K562 (cell line): ENCODE measurements around the gene SYNGR3. TPM values are rescaled to one million over a fixed set of nuclear protein-coding genes. Genes with fewer than 3 reads are reported as not detected.

ENCODE experiments used
- CC2D1A ChIP-seq: fragments of 450-650 bp; IDR thresholded peaks from 2 replicates; pipeline ENCODE4 v1.6.1; 2017; ENCODE audit warnings: mild to moderate bottlenecking
- DPF2 ChIP-seq: fragments of 450-650 bp; IDR thresholded peaks from 2 replicates; pipeline ENCODE4 v1.6.1; 2016
- HNRNPLL ChIP-seq: fragments of 200-400 bp; formaldehyde crosslinking; IDR thresholded peaks from 2 replicates; pipeline ENCODE4 v1.6.1; 2017; ENCODE audit warnings: low read length, low read depth, mild to moderate bottlenecking; ENCODE audit not compliant: poor library complexity, severe bottlenecking
- KAT2B ChIP-seq: IDR thresholded peaks from one replicate; pipeline ENCODE4 v1.6.1; 2012; ENCODE audit warnings: low read depth, mild to moderate bottlenecking, control low read depth, inconsistent platforms, low read length, moderate library complexity
- SIN3A ChIP-seq, 2 experiments: fragments of 150-350 bp in 1 of 2; IDR thresholded peaks; 2 replicates each; pipeline ENCODE4 v1.6.1; 2011 to 2016; ENCODE audit warnings: borderline replicate concordance in 2 of 2, low read depth in 2 of 2, low read length in 2 of 2, mild to moderate bottlenecking in 2 of 2, moderate library complexity in 2 of 2; ENCODE audit not compliant: control insufficient read depth in 1 of 2
- ZNF507 ChIP-seq: conservative IDR thresholded peaks from 2 replicates; pipeline ENCODE4 v1.6.1; 2017; ENCODE audit warnings: missing genetic modification characterization, missing compliant biosample characterization
- polyA plus RNA-seq, 8 experiments: library from polyadenylated mRNA; depleted of rRNA in 4 of 8; stranded (reverse) in 5 of 8; unstranded in 3 of 8; fragments of >200 nt; fragmentation: Nextera tagmentation in 2 of 8; fragmentation: Illumina TruSeq in 1 of 8; extraction: Ambion mirVana in 2 of 8; extraction: Trizol in 1 of 8; gene quantifications; 2 replicates each; pipeline versions ENCODE4 v1.2.1 to v1.2.3, GENCODE V29; 2011 to 2014; ENCODE audit warnings: inconsistent platforms in 1 of 8, missing spikeins in 1 of 8
- total RNA-seq, 7 experiments: library from RNA; depleted of rRNA in 6 of 7; stranded (reverse); fragments of >200 nt in 6 of 7; fragmentation: Illumina TruSeq in 2 of 7; extraction: Trizol in 2 of 7; gene quantifications; 2 replicates each; pipeline versions ENCODE4 v1.2.1 to v1.2.3, GENCODE V29; 2011 to 2021; ENCODE audit warnings: low replicate concordance in 1 of 7
- TF ChIP-seq, protein P1 (sequence below), 2 experiments: fragments of 450-650 bp; formaldehyde crosslinking in 1 of 2; IDR thresholded peaks; 2 replicates each; pipeline versions ENCODE4 v1.4.0 to v1.6.1; 2014 to 2020; ENCODE audit warnings: mild to moderate bottlenecking in 2 of 2, borderline replicate concordance in 1 of 2, low read depth in 1 of 2
- TF ChIP-seq, protein P2 (sequence below), 2 experiments: IDR thresholded peaks; 2 replicates each; pipeline ENCODE4 v1.6.1; 2012; ENCODE audit warnings: improper control_type of control experiment in 2 of 2, low read depth in 2 of 2, low read length in 2 of 2, borderline replicate concordance in 1 of 2
- TF ChIP-seq, protein P3 (sequence below): fragments of 250-450 bp; sonication (Bioruptor Pico); IDR thresholded peaks from 2 replicates; pipeline ENCODE4 v1.8.0; 2022; ENCODE audit warnings: moderate library complexity, mild to moderate bottlenecking, inconsistent platforms
- TF ChIP-seq, protein P4 (sequence below): sonication (generic); formaldehyde crosslinking; IDR thresholded peaks from 2 replicates; pipeline ENCODE4 v1.8.0; 2022; ENCODE audit warnings: mild to moderate bottlenecking, missing genetic modification reagents

Gene SYNGR3
- total and polyA plus RNA-seq, 9 of the 15 experiments (the other 6 are each of a cell fraction or from before 2014, with no cell fraction given), result 3.7 to 69.2 (median 36.3) TPM

DNA sequence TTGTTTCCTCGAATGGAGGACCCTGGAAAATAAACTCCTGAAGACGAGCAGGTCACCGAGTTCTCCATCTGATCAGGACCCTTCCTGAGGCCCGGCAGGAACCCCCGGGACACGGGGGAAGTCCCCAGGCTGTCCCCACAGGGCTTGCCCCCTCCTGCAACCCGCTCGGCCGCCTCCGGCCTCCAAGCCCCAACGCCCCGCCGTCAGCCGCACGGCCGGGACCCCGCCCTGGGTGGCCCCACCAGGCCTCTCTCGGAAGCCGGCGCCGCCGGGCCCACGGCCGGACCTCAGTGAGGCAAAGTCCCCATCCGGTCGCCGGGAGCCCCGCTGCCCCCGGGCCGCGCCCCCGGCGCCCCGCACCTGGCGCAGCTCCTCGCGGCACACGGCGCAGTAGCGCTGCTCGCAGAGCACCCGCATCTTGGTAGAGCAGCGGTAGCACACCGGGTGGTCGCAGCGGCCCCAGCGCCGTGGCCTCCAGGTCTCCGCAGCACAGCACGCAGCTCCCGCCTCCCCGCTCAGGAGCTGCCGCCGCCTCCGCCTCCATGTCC, 19.5 kb downstream of the SYNGR3 start (continued):
- TF ChIP-seq, protein P1, sequence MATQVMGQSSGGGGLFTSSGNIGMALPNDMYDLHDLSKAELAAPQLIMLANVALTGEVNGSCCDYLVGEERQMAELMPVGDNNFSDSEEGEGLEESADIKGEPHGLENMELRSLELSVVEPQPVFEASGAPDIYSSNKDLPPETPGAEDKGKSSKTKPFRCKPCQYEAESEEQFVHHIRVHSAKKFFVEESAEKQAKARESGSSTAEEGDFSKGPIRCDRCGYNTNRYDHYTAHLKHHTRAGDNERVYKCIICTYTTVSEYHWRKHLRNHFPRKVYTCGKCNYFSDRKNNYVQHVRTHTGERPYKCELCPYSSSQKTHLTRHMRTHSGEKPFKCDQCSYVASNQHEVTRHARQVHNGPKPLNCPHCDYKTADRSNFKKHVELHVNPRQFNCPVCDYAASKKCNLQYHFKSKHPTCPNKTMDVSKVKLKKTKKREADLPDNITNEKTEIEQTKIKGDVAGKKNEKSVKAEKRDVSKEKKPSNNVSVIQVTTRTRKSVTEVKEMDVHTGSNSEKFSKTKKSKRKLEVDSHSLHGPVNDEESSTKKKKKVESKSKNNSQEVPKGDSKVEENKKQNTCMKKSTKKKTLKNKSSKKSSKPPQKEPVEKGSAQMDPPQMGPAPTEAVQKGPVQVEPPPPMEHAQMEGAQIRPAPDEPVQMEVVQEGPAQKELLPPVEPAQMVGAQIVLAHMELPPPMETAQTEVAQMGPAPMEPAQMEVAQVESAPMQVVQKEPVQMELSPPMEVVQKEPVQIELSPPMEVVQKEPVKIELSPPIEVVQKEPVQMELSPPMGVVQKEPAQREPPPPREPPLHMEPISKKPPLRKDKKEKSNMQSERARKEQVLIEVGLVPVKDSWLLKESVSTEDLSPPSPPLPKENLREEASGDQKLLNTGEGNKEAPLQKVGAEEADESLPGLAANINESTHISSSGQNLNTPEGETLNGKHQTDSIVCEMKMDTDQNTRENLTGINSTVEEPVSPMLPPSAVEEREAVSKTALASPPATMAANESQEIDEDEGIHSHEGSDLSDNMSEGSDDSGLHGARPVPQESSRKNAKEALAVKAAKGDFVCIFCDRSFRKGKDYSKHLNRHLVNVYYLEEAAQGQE (IDR thresholded peaks at IDR 0.05; ENCODE audit: borderline replicate concordance), result no peak
- TF ChIP-seq, protein P1 (CRISPR knock-in tag; IDR thresholded peaks at IDR 0.05; ENCODE audit: low read depth), result peak; percentile 44; the same call in 1 of the 2 replicates
- TF ChIP-seq, protein P2, sequence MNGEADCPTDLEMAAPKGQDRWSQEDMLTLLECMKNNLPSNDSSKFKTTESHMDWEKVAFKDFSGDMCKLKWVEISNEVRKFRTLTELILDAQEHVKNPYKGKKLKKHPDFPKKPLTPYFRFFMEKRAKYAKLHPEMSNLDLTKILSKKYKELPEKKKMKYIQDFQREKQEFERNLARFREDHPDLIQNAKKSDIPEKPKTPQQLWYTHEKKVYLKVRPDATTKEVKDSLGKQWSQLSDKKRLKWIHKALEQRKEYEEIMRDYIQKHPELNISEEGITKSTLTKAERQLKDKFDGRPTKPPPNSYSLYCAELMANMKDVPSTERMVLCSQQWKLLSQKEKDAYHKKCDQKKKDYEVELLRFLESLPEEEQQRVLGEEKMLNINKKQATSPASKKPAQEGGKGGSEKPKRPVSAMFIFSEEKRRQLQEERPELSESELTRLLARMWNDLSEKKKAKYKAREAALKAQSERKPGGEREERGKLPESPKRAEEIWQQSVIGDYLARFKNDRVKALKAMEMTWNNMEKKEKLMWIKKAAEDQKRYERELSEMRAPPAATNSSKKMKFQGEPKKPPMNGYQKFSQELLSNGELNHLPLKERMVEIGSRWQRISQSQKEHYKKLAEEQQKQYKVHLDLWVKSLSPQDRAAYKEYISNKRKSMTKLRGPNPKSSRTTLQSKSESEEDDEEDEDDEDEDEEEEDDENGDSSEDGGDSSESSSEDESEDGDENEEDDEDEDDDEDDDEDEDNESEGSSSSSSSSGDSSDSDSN (IDR thresholded peaks at IDR 0.05; ENCODE audit: borderline replicate concordance in 1 of 2, low read depth in 2 of 2, low read length in 2 of 2), result 0 out of 4 replicates have a peak, but pooled peaks of 1 of the 2 experiments have one; percentile 32
- TF ChIP-seq DPF2 (no peak), ZNF507 (no peak), KAT2B (no peak), SIN3A (IDR thresholded peaks at IDR 0.05; ENCODE audit: borderline replicate concordance in 2 of 2, control insufficient read depth in 1 of 2, low read depth in 2 of 2, low read length in 2 of 2) (0 out of 4 replicates have a peak, but pooled peaks of 1 of the 2 experiments have one; percentile 68), CC2D1A (no peak), HNRNPLL (peak; percentile 52)
- TF ChIP-seq, protein P3, sequence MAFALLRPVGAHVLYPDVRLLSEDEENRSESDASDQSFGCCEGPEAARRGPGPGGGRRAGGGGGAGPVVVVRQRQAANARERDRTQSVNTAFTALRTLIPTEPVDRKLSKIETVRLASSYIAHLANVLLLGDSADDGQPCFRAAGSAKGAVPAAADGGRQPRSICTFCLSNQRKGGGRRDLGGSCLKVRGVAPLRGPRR (CRISPR knock-in tag), result no peak
- TF ChIP-seq, protein P4, sequence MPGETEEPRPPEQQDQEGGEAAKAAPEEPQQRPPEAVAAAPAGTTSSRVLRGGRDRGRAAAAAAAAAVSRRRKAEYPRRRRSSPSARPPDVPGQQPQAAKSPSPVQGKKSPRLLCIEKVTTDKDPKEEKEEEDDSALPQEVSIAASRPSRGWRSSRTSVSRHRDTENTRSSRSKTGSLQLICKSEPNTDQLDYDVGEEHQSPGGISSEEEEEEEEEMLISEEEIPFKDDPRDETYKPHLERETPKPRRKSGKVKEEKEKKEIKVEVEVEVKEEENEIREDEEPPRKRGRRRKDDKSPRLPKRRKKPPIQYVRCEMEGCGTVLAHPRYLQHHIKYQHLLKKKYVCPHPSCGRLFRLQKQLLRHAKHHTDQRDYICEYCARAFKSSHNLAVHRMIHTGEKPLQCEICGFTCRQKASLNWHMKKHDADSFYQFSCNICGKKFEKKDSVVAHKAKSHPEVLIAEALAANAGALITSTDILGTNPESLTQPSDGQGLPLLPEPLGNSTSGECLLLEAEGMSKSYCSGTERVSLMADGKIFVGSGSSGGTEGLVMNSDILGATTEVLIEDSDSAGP (CRISPR knock-in tag), result no peak
